IMR-90 (cell line): ENCODE data around the gene INPP5A. TPM values are rescaled to one million over a fixed set of nuclear protein-coding genes. Genes with fewer than 3 reads are reported as not detected.

Experiments
- ATAC-seq: fragments of 200-7000 bp; cut with Tn5 transposase; 2 replicates; pipeline ENCODE4 v1.9.1; 2020; ENCODE audit warnings: low read depth, mild to moderate bottlenecking, moderate library complexity
- BruUV-seq: library from RNA; stranded (reverse); fragments of 400-500 nt; replicated peaks from 2 replicates; lab custom pipeline; 2021; lab: Mats Ljungman, UMichigan
- CTCF ChIA-PET: fragments of 300-600 bp; formaldehyde crosslinking; extraction: SDS; loops from one replicate; lab custom pipeline; 2021; ENCODE audit warnings: antibody characterized with exemption; lab: Yijun Ruan, JAX
- POLR2A ChIA-PET: fragments of 300-600 bp; sonication (Branson Sonifier 250); formaldehyde crosslinking; loops from one replicate; lab custom pipeline; 2022; ENCODE audit warnings: antibody characterized with exemption; ENCODE audit not compliant: unreplicated experiment; lab: Charles Lee
- DNase-seq: peaks from one replicate; pipeline ENCODE4 v3.0.0; 2013
- H2AFZ ChIP-seq: replicated peaks from 2 replicates; pipeline ENCODE3; 2013; ENCODE audit warnings: low read length, mild to moderate bottlenecking; ENCODE audit not compliant: poor library complexity
- H2AK5ac ChIP-seq: 2 replicates; pipeline ENCODE4 v1.6.1; 2013; ENCODE audit warnings: low read depth, low read length, inconsistent platforms
- H2AK9ac ChIP-seq: replicated peaks from 2 replicates; pipeline ENCODE3; 2013; ENCODE audit warnings: mild to moderate bottlenecking, low read depth, low read length, moderate library complexity; ENCODE audit not compliant: poor library complexity
- H2BK120ac ChIP-seq: 2 replicates; pipeline ENCODE4 v1.6.1; 2013; ENCODE audit warnings: low read depth, low read length, inconsistent platforms
- H2BK15ac ChIP-seq: 3 replicates; pipeline ENCODE4 v1.6.1; 2013; ENCODE audit warnings: low read depth, low read length, inconsistent platforms
- H2BK20ac ChIP-seq: 2 replicates; pipeline ENCODE4 v1.6.1; 2013; ENCODE audit warnings: low read depth, mild to moderate bottlenecking, inconsistent platforms, low read length, moderate library complexity
- H2BK5ac ChIP-seq: 2 replicates; pipeline ENCODE4 v1.6.1; 2013; ENCODE audit warnings: mild to moderate bottlenecking, low read depth, low read length, inconsistent platforms; ENCODE audit not compliant: poor library complexity, severe bottlenecking
- H3K14ac ChIP-seq: replicated peaks from 2 replicates; pipeline ENCODE4 v1.6.1; 2013; ENCODE audit warnings: low read depth, low read length, inconsistent platforms
- H3K18ac ChIP-seq: 2 replicates; pipeline ENCODE4 v1.6.1; 2013; ENCODE audit warnings: low read depth, low read length, control low read depth
- H3K23ac ChIP-seq: 2 replicates; pipeline ENCODE4 v1.6.1; 2013; ENCODE audit warnings: low read depth, low read length, inconsistent platforms
- H3K27ac ChIP-seq: 2 replicates; pipeline ENCODE4 v1.5.1; 2013; ENCODE audit warnings: mild to moderate bottlenecking, control low read depth, low read length; ENCODE audit not compliant: insufficient read depth
- H3K27me3 ChIP-seq: 2 replicates; pipeline ENCODE4 v1.6.1; 2013; ENCODE audit warnings: low read length; ENCODE audit not compliant: control insufficient read depth, insufficient read depth
- H3K36me3 ChIP-seq: 2 replicates; pipeline ENCODE4 v1.6.1; 2013; ENCODE audit warnings: low read length, mixed read lengths; ENCODE audit not compliant: control insufficient read depth, insufficient read depth
- H3K4ac ChIP-seq: 2 replicates; pipeline ENCODE4 v1.6.1; 2013; ENCODE audit warnings: low read depth, low read length, inconsistent platforms
- H3K4me1 ChIP-seq: 2 replicates; pipeline ENCODE4 v1.6.1; 2013; ENCODE audit warnings: low read length, mixed read lengths; ENCODE audit not compliant: control insufficient read depth, insufficient read depth
- H3K4me2 ChIP-seq: 2 replicates; pipeline ENCODE4 v1.6.1; 2013; ENCODE audit warnings: low read depth, mild to moderate bottlenecking, control low read depth, low read length, moderate library complexity
- H3K4me3 ChIP-seq: 2 replicates; pipeline ENCODE4 v1.5.1; 2013; ENCODE audit warnings: low read depth, mild to moderate bottlenecking, control low read depth, low read length, moderate library complexity; ENCODE audit not compliant: insufficient read depth
- H3K56ac ChIP-seq: 2 replicates; pipeline ENCODE4 v1.6.1; 2013; ENCODE audit warnings: low read length, inconsistent platforms; ENCODE audit not compliant: insufficient read depth; ENCODE audit errors: extremely low read depth
- H3K79me1 ChIP-seq, 2 experiments: 2 replicates each; pipeline ENCODE4 v1.6.1; 2013; ENCODE audit warnings: low read length in 2 of 2, inconsistent platforms in 1 of 2, low read depth in 1 of 2
- H3K9ac ChIP-seq: 2 replicates; pipeline ENCODE4 v1.6.1; 2013; ENCODE audit warnings: low read depth, low read length, control low read depth
- H3K9me1 ChIP-seq: 2 replicates; pipeline ENCODE4 v1.6.1; 2013; ENCODE audit warnings: low read length, inconsistent platforms; ENCODE audit not compliant: insufficient read depth
- H3K9me3 ChIP-seq: 2 replicates; pipeline ENCODE4 v1.6.1; 2013; ENCODE audit warnings: low read length; ENCODE audit not compliant: control insufficient read depth, insufficient read depth
- H4K20me1 ChIP-seq: 2 replicates; pipeline ENCODE4 v1.6.1; 2013; ENCODE audit warnings: low read length, inconsistent platforms; ENCODE audit not compliant: insufficient read depth
- H4K5ac ChIP-seq: 2 replicates; pipeline ENCODE4 v1.6.1; 2013; ENCODE audit warnings: mild to moderate bottlenecking, low read depth, low read length, control low read depth
- H4K8ac ChIP-seq, 2 experiments: 2 replicates each; pipeline ENCODE4 v1.6.1; 2013; ENCODE audit warnings: low read depth in 2 of 2, low read length in 2 of 2, control low read depth in 1 of 2, inconsistent platforms in 1 of 2
- H4K91ac ChIP-seq: 2 replicates; pipeline ENCODE4 v1.6.1; 2013; ENCODE audit warnings: low read depth, low read length, inconsistent platforms; ENCODE audit not compliant: insufficient read depth
- CEBPB ChIP-seq: IDR thresholded peaks from 2 replicates; pipeline ENCODE4 v1.6.1; 2012; ENCODE audit warnings: low read depth, low read length, improper control_type of control experiment
- CTCF ChIP-seq: conservative IDR thresholded peaks from 2 replicates; pipeline ENCODE4 v1.5.1; 2012; ENCODE audit warnings: mild to moderate bottlenecking, low read depth, low read length, improper control_type of control experiment
- ELK1 ChIP-seq: fragments of 150-350 bp; IDR thresholded peaks from 2 replicates; pipeline ENCODE4 v1.6.1; 2016; ENCODE audit warnings: low read depth, mild to moderate bottlenecking, low read length, moderate library complexity, borderline replicate concordance
- RAD21 ChIP-seq: IDR thresholded peaks from 2 replicates; pipeline ENCODE4 v1.6.1; 2012; ENCODE audit warnings: low read length, improper control_type of control experiment
- RCOR1 ChIP-seq: IDR thresholded peaks from 2 replicates; pipeline ENCODE4 v1.6.1; 2012; ENCODE audit warnings: mild to moderate bottlenecking, low read length, improper control_type of control experiment; ENCODE audit not compliant: insufficient replicate concordance
- SMC3 ChIP-seq: fragments of 150-350 bp; IDR thresholded peaks from 2 replicates; pipeline ENCODE4 v1.6.1; 2016; ENCODE audit warnings: low read depth, mild to moderate bottlenecking, antibody characterized with exemption, low read length, moderate library complexity
- WGBS, 2 experiments: methylation state at CpG; one replicate each; pipeline versions ENCODE4 v1.1.5 to v1.1.7; 2013; ENCODE audit warnings: missing lambda C conversion rate in 2 of 2; ENCODE audit not compliant: insufficient read length in 1 of 2; ENCODE audit errors: extremely low coverage in 2 of 2; 5-methylcytosine and 5-hydroxymethylcytosine counted together
- dilution Hi-C: fragments of 300-500 bp; cut with HindIII; formaldehyde crosslinking; loops from one replicate; pipeline ENCODE4 v1.14.3; 2018; ENCODE audit warnings: low sequenced_read_pairs; ENCODE audit not compliant: unreplicated experiment
- in situ Hi-C: fragments of 300-500 bp; cut with MboI; formaldehyde crosslinking; loops from 3 replicates; pipeline ENCODE4 v1.14.3; 2019; ENCODE audit warnings: low sequenced_read_pairs, inconsistent platforms, mixed read lengths
- intact Hi-C: fragments of 100-400 bp; cut with micrococcal nuclease; formaldehyde crosslinking; loops from 2 replicates; pipeline ENCODE4 v1.10.0; 2022
- polyA plus RNA-seq, 3 experiments: library from polyadenylated mRNA; depleted of rRNA; stranded (reverse); fragments of >200 nt; gene quantifications; 2 replicates each; pipeline ENCODE4 v1.2.3, GENCODE V29; 2012; ENCODE audit warnings: low replicate concordance in 1 of 3
- total RNA-seq: library from RNA; depleted of rRNA; stranded (reverse); fragments of >200 nt; gene quantifications from 2 replicates; pipeline ENCODE4 v1.2.3, GENCODE V29; 2012

Gene INPP5A
- total and polyA plus RNA-seq, 2 of the 4 experiments (the other 2 are of a cell fraction), result 21.4 to 36.7 TPM

- no peaks in the 10 kb centered on the region for H3K27me3 ChIP-seq
- intact Hi-C loops (no loop called here), in situ Hi-C loops (no loop called here), dilution Hi-C loops (no loop called here)
- no CpG with 5 or more reads among the region's 6 CpGs for WGBS, 2 experiments
- H3K14ac ChIP-seq, result 0 out of 2 replicates have a peak overlapping the region, but pooled peaks have one; percentile 31
- 0 out of 2 replicates have a peak overlapping the region, but pooled peaks have one; percentile 42 for H2BK20ac ChIP-seq
- no peak overlapping the region for H2BK5ac ChIP-seq
- no TSS peak for BruUV-seq
- H4K20me1 ChIP-seq, result no peaks in the 10 kb centered on the region; the same call in 1 of the 2 replicates
- no peak overlapping the region for H2AFZ ChIP-seq
- peak overlapping the region; percentile 65 for H2BK120ac ChIP-seq
- H3K56ac ChIP-seq, result no peak overlapping the region
- no peaks in the 10 kb centered on the region for H3K36me3 ChIP-seq
- TF ChIP-seq SMC3 (no peak), RCOR1 (no peak), CEBPB (no peak), CTCF (no peak), ELK1 (no peak), RAD21 (no peak)
- DNase-seq (no peak), ATAC-seq (no peak)
- CTCF ChIA-PET, result no interaction called here
- H3K4me3 ChIP-seq, result no peak overlapping the region
- no peak overlapping the region for H4K91ac ChIP-seq
- peak overlapping the region; percentile 37 for H3K4ac ChIP-seq
- H3K4me2 ChIP-seq, result no peak overlapping the region
- H3K23ac ChIP-seq, result no peak overlapping the region
- H2AK9ac ChIP-seq, result peak overlapping the region; percentile 10
- peaks cover 29% of the 10 kb centered on the region for H3K9me1 ChIP-seq
- no peak overlapping the region for H4K5ac ChIP-seq
- H3K18ac ChIP-seq, result no peak overlapping the region
- no peak overlapping the region for H3K27ac ChIP-seq
- 0 out of 2 replicates have a peak, but pooled peaks cover 2% of the 10 kb centered on the region for H3K9me3 ChIP-seq
- H3K9ac ChIP-seq, result no peak overlapping the region
- POLR2A ChIA-PET, result no interaction called here
- H3K79me1 ChIP-seq, result peaks cover 13 to 42% of the 10 kb centered on the region in 2 experiments; a peak in 3 of 4 replicates
- peaks cover 18% of the 10 kb centered on the region; the same call in 1 of the 2 replicates for H3K4me1 ChIP-seq
- H4K8ac ChIP-seq, result no peak overlapping the region; a peak in 1 of 4 replicates
- H2AK5ac ChIP-seq, result peak overlapping the region; percentile 31; the same call in 1 of the 2 replicates
- H2BK15ac ChIP-seq, result no peak overlapping the region
These were observed 5.4 kb upstream of the INPP5A start for GRCh38 chr10:132532179-132532578.
